ACC112 (cell line): ENCODE results near the gene KRTAP21-2.

Experiments
- H2AFZ ChIP-seq: fragments of 200-600 bp; sonication (generic); one replicate; pipeline ENCODE4 v1.6.0; 2017; ENCODE audit warnings: antibody characterized with exemption, low read length; ENCODE audit not compliant: unreplicated experiment
- H3K27ac ChIP-seq: fragments of 200-600 bp; sonication (generic); 2 replicates; pipeline ENCODE4 v1.5.1; 2014; ENCODE audit warnings: low read depth, mild to moderate bottlenecking, antibody characterized with exemption, low read length, moderate library complexity
- H3K27me3 ChIP-seq: fragments of 200-600 bp; sonication (generic); 2 replicates; pipeline ENCODE4 v1.6.1; 2014; ENCODE audit warnings: mild to moderate bottlenecking, antibody characterized with exemption, low read length, moderate library complexity, mixed read lengths; ENCODE audit not compliant: insufficient read depth
- H3K36me3 ChIP-seq: fragments of 200-600 bp; sonication (generic); 2 replicates; pipeline ENCODE4 v1.6.1; 2016; ENCODE audit warnings: mild to moderate bottlenecking, antibody characterized with exemption, low read length, moderate library complexity, mixed read lengths; ENCODE audit not compliant: insufficient read depth
- H3K4me1 ChIP-seq: fragments of 200-600 bp; sonication (generic); one replicate; pipeline ENCODE4 v1.6.1; 2016; ENCODE audit warnings: low read length, mixed read lengths; ENCODE audit not compliant: insufficient read depth, unreplicated experiment, control insufficient read depth
- H3K4me3 ChIP-seq: fragments of 200-600 bp; sonication (generic); 2 replicates; pipeline ENCODE4 v1.5.1; 2014; ENCODE audit warnings: mild to moderate bottlenecking, low read depth, low read length
- H3K79me2 ChIP-seq: fragments of 200-600 bp; sonication (generic); one replicate; pipeline ENCODE4 v1.6.0; 2016; ENCODE audit warnings: low read length; ENCODE audit not compliant: control insufficient read depth, unreplicated experiment, insufficient read depth

The KRTAP21-2 gene

GRCh38 chr21:30718239-30718909 lies 28.7 kb downstream of the KRTAP21-2 start, which contains the start of gene KRTAP21-3:
KRTAP21-3 (minus strand) TSS chr21:30718777; CDS start chr21:30718759, 18 bp downstream.
- H3K36me3 ChIP-seq = no peaks in the 10 kb centered on the region
- H3K27ac ChIP-seq = no peak within 1 kb of the TSS
- H3K4me1 ChIP-seq = no peaks in the 10 kb centered on the region
- no peak within 1 kb of the TSS for H3K4me3 ChIP-seq
- H3K79me2 ChIP-seq = no peaks in the 10 kb centered on the region
- H2AFZ ChIP-seq = no peak within 1 kb of the TSS
- H3K27me3 ChIP-seq = no peaks in the 10 kb centered on the region

- Histone ChIP-seq H3K27ac (no peak overlapping the region), H3K27me3 (no peaks in the 10 kb centered on the region), H2AFZ (no peak overlapping the region), H3K4me3 (no peak overlapping the region), H3K4me1 (no peaks in the 10 kb centered on the region), H3K36me3 (no peaks in the 10 kb centered on the region), H3K79me2 (no peaks in the 10 kb centered on the region)
Observed at GRCh38 chr21:30717105-30717504, 30.0 kb downstream of the KRTAP21-2 start.

GRCh38 chr21:30714946-30715345 lies 32.1 kb downstream of the KRTAP21-2 start:
- H3K36me3 ChIP-seq = no peaks in the 10 kb centered on the region
- H2AFZ ChIP-seq = no peak overlapping the region
- no peaks in the 10 kb centered on the region for H3K27me3 ChIP-seq
- H3K4me3 ChIP-seq = no peak overlapping the region
- no peak overlapping the region for H3K27ac ChIP-seq
- H3K4me1 ChIP-seq = no peaks in the 10 kb centered on the region
- no peaks in the 10 kb centered on the region for H3K79me2 ChIP-seq

GRCh38 chr21:30714456-30714855 lies 32.6 kb downstream of the KRTAP21-2 start:
- no peaks in the 10 kb centered on the region for H3K79me2 ChIP-seq
- no peaks in the 10 kb centered on the region for H3K27me3 ChIP-seq
- no peak overlapping the region for H3K4me3 ChIP-seq
- H3K4me1 ChIP-seq = no peaks in the 10 kb centered on the region
- H3K36me3 ChIP-seq = no peaks in the 10 kb centered on the region
- no peak overlapping the region for H3K27ac ChIP-seq
- no peak overlapping the region for H2AFZ ChIP-seq

GRCh38 chr21:30713766-30714165 lies 33.3 kb downstream of the KRTAP21-2 start:
- Histone ChIP-seq H3K4me3 (no peak overlapping the region), H2AFZ (no peak overlapping the region), H3K36me3 (no peaks in the 10 kb centered on the region), H3K79me2 (no peaks in the 10 kb centered on the region), H3K4me1 (no peaks in the 10 kb centered on the region), H3K27me3 (no peaks in the 10 kb centered on the region), H3K27ac (no peak overlapping the region)

GRCh38 chr21:30710499-30710898 lies 36.6 kb downstream of the KRTAP21-2 start:
- H3K27me3 ChIP-seq = no peaks in the 10 kb centered on the region
- H3K27ac ChIP-seq = no peak overlapping the region
- H3K4me3 ChIP-seq = no peak overlapping the region
- no peaks in the 10 kb centered on the region for H3K4me1 ChIP-seq
- no peaks in the 10 kb centered on the region for H3K79me2 ChIP-seq
- H2AFZ ChIP-seq = no peak overlapping the region
- no peaks in the 10 kb centered on the region for H3K36me3 ChIP-seq

GRCh38 chr21:30707409-30707808 lies 39.6 kb downstream of the KRTAP21-2 start:
- Histone ChIP-seq H3K27me3 (no peaks in the 10 kb centered on the region), H3K4me3 (no peak overlapping the region), H3K36me3 (no peaks in the 10 kb centered on the region), H2AFZ (no peak overlapping the region), H3K4me1 (no peaks in the 10 kb centered on the region), H3K27ac (no peak overlapping the region), H3K79me2 (no peaks in the 10 kb centered on the region)
